ENCODE results near the gene TMEM237.

- TF ChIP-seq CTCF (IDR thresholded peaks at IDR 0.05), result no peak
- no peak for TF ChIP-seq ZFX (IDR thresholded peaks at IDR 0.05; ENCODE audit: borderline replicate concordance)
Observed at GRCh38 chr2:201580486-201580885, 62.8 kb downstream of the TMEM237 start.
